GM12872 (cell line): ENCODE data around the gene NR2C2.

Experiments
- CTCF ChIP-seq: IDR thresholded peaks from 3 replicates; pipeline ENCODE4 v1.5.1; 2011; ENCODE audit warnings: low read depth, mild to moderate bottlenecking, low read length, moderate library complexity; ENCODE audit not compliant: insufficient read depth

Gene NR2C2

GRCh38 chr3:14906355-14906971 lies 40.9 kb upstream of the NR2C2 start:
- TF ChIP-seq CTCF: no peak

DNA sequence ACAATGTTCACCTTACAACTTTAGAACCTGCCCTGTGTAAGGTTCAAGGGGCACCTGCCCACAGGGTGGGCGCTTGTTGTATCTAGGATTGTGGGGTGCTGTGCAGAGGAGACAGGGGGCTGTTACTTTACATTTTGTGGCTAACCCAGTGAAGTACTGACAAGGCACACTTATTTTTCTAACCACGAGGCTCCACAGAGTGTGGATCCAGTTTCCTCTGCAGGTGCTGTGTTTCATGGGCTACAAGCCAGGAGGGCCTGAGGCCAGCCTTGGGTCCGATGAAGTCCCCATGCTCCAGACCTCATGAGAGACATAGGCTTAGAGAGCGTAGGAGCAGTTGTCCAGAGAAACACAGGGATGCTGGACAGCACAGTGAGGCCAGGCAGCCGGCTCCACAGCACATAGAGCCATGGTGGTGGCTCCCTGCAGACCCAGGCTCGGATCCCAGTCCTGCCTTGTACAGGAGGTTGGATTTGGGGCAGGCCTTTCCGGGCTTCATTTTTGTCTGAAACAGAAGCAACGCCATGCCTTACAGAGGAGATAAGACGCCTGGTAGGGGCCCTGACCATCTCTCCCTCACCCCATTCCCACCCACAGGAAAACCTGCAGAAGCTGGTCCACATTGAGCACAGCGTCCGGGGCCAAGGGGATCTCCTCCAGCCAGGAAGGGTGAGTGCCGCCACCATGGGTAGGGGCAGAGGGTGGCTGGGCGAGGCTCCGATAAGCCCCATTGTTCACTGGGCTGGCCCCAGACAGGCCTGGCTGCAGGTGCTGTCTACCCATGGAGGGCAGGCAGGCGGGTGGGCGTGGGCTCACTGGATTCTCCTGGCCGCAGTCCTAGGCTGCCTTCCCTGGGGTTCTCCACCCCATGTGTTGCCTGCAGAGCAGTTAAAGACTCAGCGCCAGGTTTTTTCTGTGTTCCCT lies 40.1 kb upstream of the NR2C2 start:
- no peak for TF ChIP-seq CTCF

GRCh38 chr3:14909250-14909649 lies 38.1 kb upstream of the NR2C2 start:
- TF ChIP-seq CTCF: no peak

- no peak for TF ChIP-seq CTCF
Observed at GRCh38 chr3:14911651-14912050, 35.7 kb upstream of the NR2C2 start.

DNA sequence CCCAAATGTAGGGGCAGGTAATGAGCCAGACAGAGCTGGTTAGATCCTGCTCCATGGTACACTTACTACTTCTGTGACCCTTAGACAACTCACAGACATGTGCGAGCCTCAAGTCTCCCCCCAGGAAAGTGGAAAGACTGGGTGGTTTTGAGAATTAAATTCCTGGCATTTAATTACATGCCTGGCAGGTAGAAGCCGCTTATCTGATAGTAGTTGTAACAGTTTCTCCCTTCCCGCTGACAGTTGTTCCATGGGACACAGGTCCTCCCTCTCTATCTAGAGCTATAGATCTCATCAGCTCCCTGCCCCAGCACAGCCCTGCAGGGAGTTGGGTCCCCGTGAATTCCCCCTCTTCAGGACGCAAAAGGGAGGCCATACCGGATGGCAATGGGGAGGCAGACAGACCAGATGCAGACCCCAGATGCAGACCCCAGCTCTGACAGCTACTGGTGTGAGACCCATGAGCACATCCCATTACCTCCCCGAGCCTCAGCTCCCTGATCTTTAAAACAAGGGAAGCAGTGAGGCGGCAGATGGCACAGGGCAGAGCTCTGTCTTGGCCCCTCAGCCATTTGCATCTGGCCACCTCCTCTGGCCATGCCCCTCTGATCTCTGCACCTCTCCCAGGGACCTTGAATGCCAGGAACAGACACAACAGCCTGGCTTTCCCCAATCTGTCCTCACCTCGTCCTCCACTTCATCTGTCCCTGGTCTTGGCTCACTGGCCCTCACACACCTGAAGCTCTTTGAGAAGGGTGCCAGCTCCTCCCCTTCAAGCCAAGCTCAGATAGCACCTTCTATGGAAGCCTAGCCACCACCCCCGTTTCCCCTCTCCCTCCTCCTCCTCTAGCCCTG lies 34.1 kb upstream of the NR2C2 start:
- TF ChIP-seq CTCF: no peak

DNA sequence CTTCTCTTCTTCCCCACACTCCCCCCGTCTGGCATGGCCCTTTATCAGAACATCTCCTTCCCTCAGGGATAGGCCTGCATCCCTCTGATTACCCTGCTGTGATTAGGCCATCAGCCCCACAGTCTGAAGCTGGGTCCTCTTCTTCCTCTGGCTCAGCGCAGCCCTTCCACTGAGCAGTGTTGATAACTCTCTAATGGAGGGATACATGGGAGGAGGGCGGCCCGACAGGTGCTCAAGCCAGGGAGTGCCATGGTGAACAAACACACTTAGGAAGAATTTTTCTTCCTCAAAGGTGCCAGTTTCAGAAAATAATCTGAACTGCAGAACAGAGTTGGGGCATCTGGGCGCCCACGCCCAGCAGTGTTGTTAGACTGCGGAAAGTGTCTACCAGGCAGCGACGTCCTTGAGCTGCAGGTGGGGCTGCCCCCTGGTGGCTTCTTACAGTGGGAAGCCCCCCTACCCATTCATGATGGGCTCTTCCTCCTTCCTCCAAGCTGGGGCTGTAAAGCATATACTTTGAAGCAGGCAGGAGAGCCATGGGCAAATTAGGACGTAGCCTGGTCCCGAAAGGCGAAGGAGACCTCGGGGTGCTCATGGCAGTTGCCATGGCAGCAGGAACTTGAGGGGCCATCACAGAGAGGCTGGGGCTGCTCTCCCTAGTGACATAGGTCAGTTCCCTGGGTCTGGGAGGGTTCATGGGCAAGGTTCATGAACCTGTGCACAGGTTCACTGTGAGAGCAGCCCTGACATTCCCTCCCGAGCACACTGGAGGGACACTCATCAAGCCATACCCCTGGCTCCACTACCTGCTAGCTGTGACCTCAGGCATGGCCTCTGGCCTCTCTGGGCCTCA lies 33.2 kb upstream of the NR2C2 start:
- 0 out of 3 replicates have a peak, but pooled peaks have one; percentile 5 for TF ChIP-seq CTCF
